ENCODE measurements around the gene GAL.

- TF ChIP-seq PAX5 (IDR thresholded peaks at IDR 0.05; ENCODE audit: insufficient read depth, low read length, severe bottlenecking) = no peak
- no peak for TF ChIP-seq POLR2AphosphoS5 (IDR thresholded peaks at IDR 0.05; ENCODE audit: low read depth, low read length)
These were observed 2.1 kb downstream of the GAL start for GRCh38 chr11:68686486-68686885.
